Adrenal gland (tissue), 5 donors: ENCODE measurements around the gene C3orf20.

Source experiments
- POLR2A ChIP-seq, 2 donors: fragments of 450-650 bp; IDR thresholded peaks; one replicate each; pipeline ENCODE4 v1.6.1; 2017; ENCODE audit warnings: antibody characterized with exemption in 2 of 2, mild to moderate bottlenecking in 2 of 2, moderate library complexity in 1 of 2
- TF ChIP-seq, protein P1 (sequence below), 6 experiments: fragments of 450-650 bp in 4 of 6; fragments of 200-600 bp in 2 of 6; sonication (generic) in 1 of 6; IDR thresholded peaks; 1 replicate in 5 of 6; 2 replicates in 1 of 6; pipeline versions ENCODE4 v1.5.1 to v1.8.0; 2016 to 2021; ENCODE audit warnings: antibody characterized with exemption in 6 of 6, mild to moderate bottlenecking in 2 of 6, moderate library complexity in 1 of 6
- donor health status: DM: no; HTN: no; CAD: no.

GRCh38 chr3:14810801-14811661, 136.1 kb downstream of the C3orf20 start:
- TF ChIP-seq, protein P1, sequence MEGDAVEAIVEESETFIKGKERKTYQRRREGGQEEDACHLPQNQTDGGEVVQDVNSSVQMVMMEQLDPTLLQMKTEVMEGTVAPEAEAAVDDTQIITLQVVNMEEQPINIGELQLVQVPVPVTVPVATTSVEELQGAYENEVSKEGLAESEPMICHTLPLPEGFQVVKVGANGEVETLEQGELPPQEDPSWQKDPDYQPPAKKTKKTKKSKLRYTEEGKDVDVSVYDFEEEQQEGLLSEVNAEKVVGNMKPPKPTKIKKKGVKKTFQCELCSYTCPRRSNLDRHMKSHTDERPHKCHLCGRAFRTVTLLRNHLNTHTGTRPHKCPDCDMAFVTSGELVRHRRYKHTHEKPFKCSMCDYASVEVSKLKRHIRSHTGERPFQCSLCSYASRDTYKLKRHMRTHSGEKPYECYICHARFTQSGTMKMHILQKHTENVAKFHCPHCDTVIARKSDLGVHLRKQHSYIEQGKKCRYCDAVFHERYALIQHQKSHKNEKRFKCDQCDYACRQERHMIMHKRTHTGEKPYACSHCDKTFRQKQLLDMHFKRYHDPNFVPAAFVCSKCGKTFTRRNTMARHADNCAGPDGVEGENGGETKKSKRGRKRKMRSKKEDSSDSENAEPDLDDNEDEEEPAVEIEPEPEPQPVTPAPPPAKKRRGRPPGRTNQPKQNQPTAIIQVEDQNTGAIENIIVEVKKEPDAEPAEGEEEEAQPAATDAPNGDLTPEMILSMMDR (IDR thresholded peaks at IDR 0.05): no peak
- TF ChIP-seq POLR2A (IDR thresholded peaks at IDR 0.05): no peak
